ENCODE data around the gene DUSP2.

GRCh38 chr2:96185516-96185915 lies 40.3 kb upstream of the DUSP2 start:
- TF ChIP-seq SP1 (IDR thresholded peaks at IDR 0.05): no peak
- TF ChIP-seq SUZ12 (IDR thresholded peaks at IDR 0.05): no peak
- no peak for TF ChIP-seq TARDBP (IDR thresholded peaks at IDR 0.05)
- no peak for TF ChIP-seq ELF4 (IDR thresholded peaks at IDR 0.05)

Data from HEK293T (cell line).